DOHH2 (cell line): ENCODE measurements around the gene WRAP53.

ENCODE experiments used
- H3F3A ChIP-seq: fragments of 200-600 bp; sonication (generic), shearing (Covaris generic); 2 replicates; pipeline ENCODE4 v1.6.0; 2016; ENCODE audit warnings: antibody characterized with exemption, mild to moderate bottlenecking; ENCODE audit not compliant: control insufficient read depth, insufficient read depth
- H3K27ac ChIP-seq: fragments of 200-600 bp; sonication (generic); 2 replicates; pipeline ENCODE4 v1.5.1; 2014; ENCODE audit warnings: low read depth, mild to moderate bottlenecking, low read length, moderate library complexity
- H3K27me3 ChIP-seq: fragments of 200-600 bp; sonication (generic); 2 replicates; pipeline ENCODE4 v1.6.1; 2014; ENCODE audit warnings: mild to moderate bottlenecking, low read length, mixed read lengths; ENCODE audit not compliant: control insufficient read depth
- H3K36me3 ChIP-seq: fragments of 200-600 bp; sonication (generic); 2 replicates; pipeline ENCODE4 v1.6.1; 2014; ENCODE audit warnings: mild to moderate bottlenecking, low read length, moderate library complexity, mixed read lengths; ENCODE audit not compliant: control insufficient read depth
- H3K4me1 ChIP-seq: fragments of 200-600 bp; sonication (generic); 2 replicates; pipeline ENCODE4 v1.6.1; 2014; ENCODE audit warnings: mild to moderate bottlenecking, low read length, mixed read lengths; ENCODE audit not compliant: control insufficient read depth
- H3K4me2 ChIP-seq: fragments of 200-600 bp; sonication (generic); 2 replicates; pipeline ENCODE4 v1.6.0; 2014; ENCODE audit warnings: mild to moderate bottlenecking, low read length, moderate library complexity
- H3K4me3 ChIP-seq: fragments of 200-600 bp; sonication (generic); 2 replicates; pipeline ENCODE4 v1.5.1; 2014; ENCODE audit warnings: mild to moderate bottlenecking, low read length, mixed read lengths
- H3K79me2 ChIP-seq: fragments of 200-600 bp; sonication (generic); 2 replicates; pipeline ENCODE4 v1.6.1; 2014; ENCODE audit warnings: mild to moderate bottlenecking, low read length, mixed read lengths; ENCODE audit not compliant: control insufficient read depth
- H3K9me2 ChIP-seq: fragments of 200-600 bp; sonication (generic); replicated peaks from 2 replicates; pipeline ENCODE4 v1.6.1; 2014; ENCODE audit warnings: mild to moderate bottlenecking, low read length, mixed read lengths; ENCODE audit not compliant: control insufficient read depth
- H3K9me3 ChIP-seq: fragments of 200-600 bp; sonication (generic); 2 replicates; pipeline ENCODE4 v1.6.1; 2014; ENCODE audit warnings: antibody characterized with exemption, low read length, mixed read lengths; ENCODE audit not compliant: control insufficient read depth, insufficient read depth
- H4K20me1 ChIP-seq: fragments of 200-600 bp; sonication (generic); 2 replicates; pipeline ENCODE4 v1.6.0; 2014; ENCODE audit warnings: low read depth, mild to moderate bottlenecking, antibody characterized with exemption, low read length, moderate library complexity; ENCODE audit not compliant: control insufficient read depth, insufficient read depth
- CTCF ChIP-seq: fragments of 200-600 bp; sonication (generic); IDR thresholded peaks from one replicate; pipeline ENCODE4 v1.5.1; 2014; ENCODE audit warnings: antibody characterized with exemption, mild to moderate bottlenecking, low read depth, low read length; ENCODE audit not compliant: poor library complexity, severe bottlenecking
- EZH2phosphoT487 ChIP-seq: fragments of 200-600 bp; sonication (generic); IDR thresholded peaks from 2 replicates; pipeline ENCODE4 v1.6.1; 2017; ENCODE audit warnings: borderline replicate concordance, mild to moderate bottlenecking, antibody characterized with exemption, low read length, moderate library complexity, mixed read lengths

Gene WRAP53

GRCh38 chr17:7687072-7687907 is 987 bp upstream of the WRAP53 start, which contains the start of gene TP53:
Gene TP53, minus strand, starts transcription at chr17:7687490. Its CDS starts 10,896 bp downstream, at chr17:7676594.
- TF ChIP-seq EZH2phosphoT487 (no peak), CTCF (no peak)
- peaks cover 30% of the 10 kb centered on the region for H4K20me1 ChIP-seq
- no peaks in the 10 kb centered on the region for H3K9me2 ChIP-seq
- peaks cover 23% of the 10 kb centered on the region for H3K4me1 ChIP-seq
- no peaks in the 10 kb centered on the region for H3K27me3 ChIP-seq
- H3K4me2 ChIP-seq, result peak within 1 kb of the TSS; percentile 82
- peaks cover 77% of the 10 kb centered on the region for H3K79me2 ChIP-seq
- H3K4me3 ChIP-seq, result peak within 1 kb of the TSS; percentile 96
- peaks cover 53% of the 10 kb centered on the region for H3K36me3 ChIP-seq
- H3F3A ChIP-seq, result peaks cover 15% of the 10 kb centered on the region
- no peaks in the 10 kb centered on the region for H3K9me3 ChIP-seq
- H3K27ac ChIP-seq, result peak within 1 kb of the TSS; percentile 79

GRCh38 chr17:7688808-7689316 is 585 bp downstream of the WRAP53 start:
- H3K27ac ChIP-seq, result peak overlapping the region; percentile 26; the same call in 1 of the 2 replicates
- H3K4me2 ChIP-seq, result peak overlapping the region; percentile 75
- H3K4me3 ChIP-seq, result peak overlapping the region; percentile 96
- peaks cover 15% of the 10 kb centered on the region for H3F3A ChIP-seq
- peaks cover 20% of the 10 kb centered on the region for H4K20me1 ChIP-seq
- peaks cover 23% of the 10 kb centered on the region for H3K4me1 ChIP-seq
- peaks cover 61% of the 10 kb centered on the region for H3K79me2 ChIP-seq
- H3K9me3 ChIP-seq, result no peaks in the 10 kb centered on the region
- H3K27me3 ChIP-seq, result no peaks in the 10 kb centered on the region
- H3K9me2 ChIP-seq, result no peaks in the 10 kb centered on the region
- H3K36me3 ChIP-seq, result peaks cover 45% of the 10 kb centered on the region
- TF ChIP-seq CTCF, result no peak
- TF ChIP-seq EZH2phosphoT487, result no peak

GRCh38 chr17:7695586-7695985 is 7.3 kb downstream of the WRAP53 start:
- Histone ChIP-seq H3K9me2 (no peaks in the 10 kb centered on the region), H3K79me2 (no peaks in the 10 kb centered on the region; the same call in 1 of the 2 replicates), H3K4me2 (no peak overlapping the region), H3K9me3 (no peaks in the 10 kb centered on the region), H3K36me3 (peaks cover 13% of the 10 kb centered on the region), H3F3A (no peaks in the 10 kb centered on the region), H4K20me1 (no peaks in the 10 kb centered on the region), H3K4me3 (no peak overlapping the region), H3K27ac (no peak overlapping the region), H3K4me1 (no peaks in the 10 kb centered on the region), H3K27me3 (no peaks in the 10 kb centered on the region)
- TF ChIP-seq EZH2phosphoT487 (no peak), CTCF (no peak)
